Activated T-cell treated with anti-CD3 and anti-CD28 coated beads, Interleukin-2, amount 50 U/mL, for 24 hours (primary cell): Measurements from ENCODE around the gene TIE1.
A peak's percentile ranks its signal among the peaks of the same experiment; 100 is the strongest.

Source experiments
- DNase-seq: peaks from one replicate; pipeline ENCODE4 v3.0.0-alpha.2; 2020
- H3K27ac Mint-ChIP-seq: 2 replicates; pipeline ENCODE4 v1.8.0; 2020; ENCODE audit warnings: mild to moderate bottlenecking, mixed read lengths
- H3K27me3 Mint-ChIP-seq: 2 replicates; pipeline ENCODE4 v1.8.0; 2020; ENCODE audit warnings: mixed read lengths
- H3K36me3 Mint-ChIP-seq: 2 replicates; pipeline ENCODE4 v1.8.0; 2020; ENCODE audit warnings: low read depth, mixed read lengths
- H3K4me1 Mint-ChIP-seq: 2 replicates; pipeline ENCODE4 v1.8.0; 2020; ENCODE audit warnings: low read depth, mixed read lengths
- H3K4me3 Mint-ChIP-seq: 2 replicates; pipeline ENCODE4 v1.8.0; 2020; ENCODE audit warnings: mild to moderate bottlenecking, moderate library complexity, mixed read lengths
- H3K9me3 Mint-ChIP-seq: 2 replicates; pipeline ENCODE4 v1.8.0; 2020; ENCODE audit warnings: mixed read lengths

Gene TIE1

DNA sequence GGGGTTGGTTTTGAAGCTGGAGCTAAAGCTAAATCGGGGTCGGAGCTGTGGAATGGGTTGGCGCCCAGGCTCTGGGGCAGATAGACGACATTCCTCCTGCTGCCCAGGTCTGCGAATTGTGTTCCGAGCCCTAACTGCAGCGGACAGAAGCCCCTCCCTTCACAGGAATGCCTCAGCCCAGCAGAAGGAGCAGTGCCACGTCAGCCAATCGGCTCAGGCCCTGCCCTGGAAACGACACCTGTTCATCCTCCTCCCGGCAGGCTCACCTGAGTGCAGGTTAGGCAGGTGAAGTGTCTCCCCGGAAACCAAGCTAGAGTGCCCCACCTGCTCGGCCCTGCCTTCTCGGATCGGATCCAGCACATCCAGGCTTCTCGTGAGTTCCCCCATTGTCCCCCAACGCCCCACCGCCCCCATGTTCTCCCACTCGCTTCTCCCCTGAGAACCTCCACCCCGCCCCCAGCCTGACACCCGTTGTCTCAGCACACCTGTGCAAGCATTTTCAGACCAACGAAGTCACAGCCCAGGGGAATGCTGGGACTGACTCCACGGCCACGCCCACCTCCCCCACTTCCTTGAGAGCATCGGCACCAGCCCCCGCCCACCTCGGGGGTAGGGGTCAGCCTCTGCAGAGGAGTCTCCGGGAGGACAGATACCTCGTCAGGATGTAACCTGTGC lies 30.2 kb upstream of the TIE1 start:
- Mint-ChIP-seq H3K4me3 (peak overlapping the region; percentile 31), H3K4me1 (peaks cover 27% of the 10 kb centered on the region), H3K27me3 (peaks cover 37% of the 10 kb centered on the region), H3K36me3 (no peaks in the 10 kb centered on the region), H3K9me3 (peaks cover 5% of the 10 kb centered on the region), H3K27ac (no peak overlapping the region)
- peak; percentile 38 for DNase-seq

DNA sequence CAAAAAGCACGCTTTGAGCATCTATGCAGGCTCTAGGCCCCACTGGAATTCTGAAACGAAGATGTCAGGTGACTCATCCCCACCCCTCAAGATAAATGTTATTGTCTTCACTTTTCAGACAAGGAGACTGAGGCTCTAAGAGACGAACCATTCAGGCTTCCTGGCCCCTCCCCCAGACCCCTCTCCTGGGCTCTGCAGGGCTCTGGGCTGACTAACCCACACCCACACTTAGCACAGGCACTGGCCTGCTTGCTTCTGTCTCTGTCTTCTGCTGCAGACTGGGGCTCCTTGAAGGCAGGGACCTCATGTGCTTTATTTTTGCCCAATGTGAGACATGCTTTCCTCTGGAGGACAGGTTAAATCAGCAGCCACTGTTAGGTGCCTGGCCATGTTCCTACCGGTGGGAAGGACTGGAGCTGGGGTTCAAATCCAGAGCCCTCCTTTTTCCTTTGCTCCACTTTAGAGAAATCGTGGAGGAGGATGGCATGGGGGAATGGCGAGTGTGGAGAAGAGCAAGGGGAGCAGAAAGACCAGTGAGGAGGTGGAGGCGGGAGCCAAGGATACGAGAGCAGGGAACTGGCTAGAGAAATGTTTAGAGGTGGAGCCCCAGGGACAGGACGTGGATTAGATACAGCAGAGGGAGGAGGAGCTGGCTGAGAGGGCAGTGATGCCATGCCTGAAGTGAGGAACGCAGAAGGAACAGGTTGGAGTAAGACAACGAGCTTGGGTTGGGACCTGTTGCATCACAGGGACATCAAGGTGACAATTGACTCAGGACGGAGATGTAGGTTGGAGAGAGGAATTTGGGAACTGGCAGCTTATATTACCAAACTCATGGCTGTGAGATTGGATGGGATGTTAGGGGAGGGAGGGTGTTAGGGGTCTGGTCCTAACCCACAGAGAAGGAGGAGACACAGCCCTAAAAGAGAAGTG lies 29.3 kb upstream of the TIE1 start:
- peak overlapping the region; percentile 31 for H3K4me3 Mint-ChIP-seq

DNA sequence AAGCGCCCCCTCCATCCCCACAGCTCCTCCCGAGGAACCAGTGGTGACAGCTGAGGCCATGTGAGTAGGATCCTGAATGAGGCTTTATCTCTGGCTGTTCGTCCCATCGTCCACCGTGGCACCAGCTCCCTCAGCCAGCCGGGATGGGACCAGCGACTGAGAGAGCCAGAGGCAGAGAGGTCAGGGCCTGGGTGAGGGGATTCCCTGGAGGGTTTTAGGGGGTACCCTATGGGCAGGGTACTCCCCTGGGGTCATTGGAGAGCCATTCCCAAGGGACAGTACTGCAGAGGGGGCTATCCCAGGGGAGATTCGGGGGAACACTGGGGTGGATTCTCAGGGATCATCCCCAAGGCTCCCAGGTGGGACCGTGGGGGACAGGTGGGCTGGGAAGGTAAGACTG lies 28.6 kb upstream of the TIE1 start:
- H3K4me1 Mint-ChIP-seq = peaks cover 27% of the 10 kb centered on the region
- H3K36me3 Mint-ChIP-seq = no peaks in the 10 kb centered on the region
- peaks cover 5% of the 10 kb centered on the region for H3K9me3 Mint-ChIP-seq
- no peak overlapping the region for H3K4me3 Mint-ChIP-seq
- no peak overlapping the region for H3K27ac Mint-ChIP-seq
- no peak for DNase-seq
- peaks cover 34% of the 10 kb centered on the region for H3K27me3 Mint-ChIP-seq

More for the DNA sequence above, 29.3 kb upstream of the TIE1 start:
- no peaks in the 10 kb centered on the region for H3K36me3 Mint-ChIP-seq
- peaks cover 5% of the 10 kb centered on the region for H3K9me3 Mint-ChIP-seq
- peaks cover 37% of the 10 kb centered on the region for H3K27me3 Mint-ChIP-seq
- no peak overlapping the region for H3K27ac Mint-ChIP-seq
- H3K4me1 Mint-ChIP-seq = peaks cover 27% of the 10 kb centered on the region
- DNase-seq = no peak

GRCh38 chr1:43272576-43273571 lies 27.9 kb upstream of the TIE1 start:
- no peak for DNase-seq
- no peak overlapping the region for H3K27ac Mint-ChIP-seq
- peaks cover 31% of the 10 kb centered on the region for H3K27me3 Mint-ChIP-seq
- H3K36me3 Mint-ChIP-seq = no peaks in the 10 kb centered on the region
- H3K4me3 Mint-ChIP-seq = no peak overlapping the region
- H3K9me3 Mint-ChIP-seq = peaks cover 5% of the 10 kb centered on the region
- peaks cover 27% of the 10 kb centered on the region for H3K4me1 Mint-ChIP-seq

DNA sequence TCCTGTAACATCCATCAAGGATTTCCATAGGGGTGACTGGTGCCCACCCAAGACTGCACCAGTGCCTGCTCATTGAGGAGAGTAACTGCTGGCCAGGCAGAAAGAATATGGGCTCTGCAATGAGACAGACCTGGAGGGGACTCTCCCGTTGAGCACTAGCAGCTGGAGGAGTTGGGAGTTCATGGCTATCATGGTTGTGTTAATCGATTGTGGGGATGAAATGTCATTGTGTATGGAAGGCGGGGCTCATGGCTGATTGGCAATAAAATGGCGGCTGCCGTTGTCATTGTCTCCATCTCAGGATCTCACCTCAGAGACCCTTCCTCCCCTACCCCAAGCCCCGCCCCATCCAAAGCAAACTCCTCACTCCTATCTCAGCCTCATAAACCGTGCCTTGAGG lies 27.1 kb upstream of the TIE1 start:
- Mint-ChIP-seq H3K27ac (no peak overlapping the region), H3K9me3 (peaks cover 5% of the 10 kb centered on the region), H3K36me3 (no peaks in the 10 kb centered on the region), H3K4me3 (no peak overlapping the region), H3K27me3 (peaks cover 31% of the 10 kb centered on the region), H3K4me1 (peaks cover 27% of the 10 kb centered on the region)
- no peak for DNase-seq

- Mint-ChIP-seq H3K4me1 (peaks cover 27% of the 10 kb centered on the region), H3K36me3 (no peaks in the 10 kb centered on the region), H3K4me3 (no peak overlapping the region), H3K9me3 (peaks cover 5% of the 10 kb centered on the region), H3K27me3 (peaks cover 29% of the 10 kb centered on the region), H3K27ac (peak overlapping the region; percentile 78)
- DNase-seq = peak; percentile 56
Measured at GRCh38 chr1:43274125-43274803, 26.5 kb upstream of the TIE1 start.

GRCh38 chr1:43274804-43275180 lies 26.0 kb upstream of the TIE1 start:
- Mint-ChIP-seq H3K4me3 (no peak overlapping the region), H3K27me3 (peaks cover 24% of the 10 kb centered on the region), H3K36me3 (no peaks in the 10 kb centered on the region), H3K4me1 (peaks cover 27% of the 10 kb centered on the region), H3K9me3 (peaks cover 5% of the 10 kb centered on the region), H3K27ac (peak overlapping the region; percentile 78)
- DNase-seq = no peak

DNA sequence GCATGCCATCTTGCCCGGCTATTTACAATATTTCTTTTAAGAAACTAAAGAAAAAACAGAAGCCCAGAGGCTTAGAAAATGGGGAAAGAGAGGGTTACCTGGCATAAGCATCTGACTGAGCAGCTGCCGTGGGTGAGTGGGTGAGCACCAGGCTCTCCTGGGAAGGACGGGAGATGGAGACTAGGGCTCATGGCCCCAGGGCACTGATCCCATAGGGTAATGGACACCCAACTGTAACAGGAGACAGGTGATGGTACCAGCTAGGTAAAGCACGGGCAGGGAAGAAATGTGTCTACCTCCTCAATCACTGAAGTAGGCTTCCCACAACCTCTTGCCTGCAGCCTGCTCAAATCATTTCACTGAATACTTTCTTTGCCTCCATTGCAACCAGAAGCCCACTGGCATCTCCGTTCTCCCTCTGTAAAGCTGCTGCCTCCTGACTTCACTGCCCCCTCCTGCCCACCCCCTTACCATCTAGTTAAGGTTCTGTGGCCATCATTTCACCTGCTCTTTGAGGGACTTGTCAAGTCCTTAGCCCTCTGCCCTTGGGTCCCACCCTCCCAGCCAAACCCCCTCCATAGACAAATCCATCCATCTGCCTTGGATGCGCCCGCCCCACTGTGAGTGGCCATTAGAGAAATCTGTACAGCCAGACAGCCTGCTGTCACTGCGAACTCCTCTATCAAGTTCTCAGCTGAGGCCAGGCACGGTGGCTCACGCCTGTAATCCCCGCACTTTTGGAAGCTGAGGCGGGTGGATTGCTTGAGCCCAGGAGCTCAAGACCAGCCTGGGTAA lies 24.8 kb upstream of the TIE1 start:
- Mint-ChIP-seq H3K36me3 (no peaks in the 10 kb centered on the region), H3K27ac (no peak overlapping the region), H3K9me3 (peaks cover 5% of the 10 kb centered on the region), H3K4me3 (no peak overlapping the region), H3K4me1 (peaks cover 17% of the 10 kb centered on the region), H3K27me3 (peaks cover 14% of the 10 kb centered on the region)
- peak; percentile 15 for DNase-seq

- no peak overlapping the region for H3K27ac Mint-ChIP-seq
- H3K27me3 Mint-ChIP-seq = peaks cover 8% of the 10 kb centered on the region
- no peak overlapping the region for H3K4me3 Mint-ChIP-seq
- peaks cover 5% of the 10 kb centered on the region for H3K9me3 Mint-ChIP-seq
- peaks cover 12% of the 10 kb centered on the region for H3K4me1 Mint-ChIP-seq
- DNase-seq = peak; percentile 7
- H3K36me3 Mint-ChIP-seq = no peaks in the 10 kb centered on the region
Measured at GRCh38 chr1:43276673-43277072, 24.1 kb upstream of the TIE1 start.

GRCh38 chr1:43277116-43277876 lies 23.5 kb upstream of the TIE1 start:
- Mint-ChIP-seq H3K27me3 (peaks cover 2% of the 10 kb centered on the region), H3K27ac (no peak overlapping the region), H3K4me3 (no peak overlapping the region), H3K4me1 (peaks cover 12% of the 10 kb centered on the region), H3K36me3 (no peaks in the 10 kb centered on the region), H3K9me3 (peaks cover 5% of the 10 kb centered on the region)
- DNase-seq = no peak

- Mint-ChIP-seq H3K4me1 (peaks cover 10% of the 10 kb centered on the region), H3K9me3 (peaks cover 5% of the 10 kb centered on the region), H3K27ac (no peak overlapping the region), H3K36me3 (no peaks in the 10 kb centered on the region), H3K4me3 (no peak overlapping the region), H3K27me3 (peaks cover 2% of the 10 kb centered on the region)
- DNase-seq = no peak
Measured at GRCh38 chr1:43279161-43279560, 21.6 kb upstream of the TIE1 start.

DNA sequence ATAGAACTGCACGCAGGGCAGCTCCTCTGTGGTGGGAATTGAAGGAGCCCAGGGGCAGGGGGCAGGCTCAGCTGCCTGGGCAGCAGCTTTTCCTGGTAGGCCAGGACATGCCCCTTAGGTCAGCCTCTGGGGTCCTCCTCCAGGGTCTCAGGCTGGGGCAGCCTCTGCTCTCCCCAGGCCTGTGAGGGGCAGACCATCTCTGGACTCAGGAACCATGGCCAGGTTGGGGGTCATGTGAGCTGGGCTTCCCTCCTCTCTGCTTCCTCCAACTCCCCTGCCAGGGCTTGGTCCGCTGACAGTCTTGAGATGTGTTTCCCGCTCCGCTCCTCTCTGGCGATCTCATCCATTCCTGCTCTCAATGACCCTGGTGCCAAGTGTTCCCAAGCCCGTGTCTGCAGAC lies 21.1 kb upstream of the TIE1 start:
- peaks cover 2% of the 10 kb centered on the region for H3K9me3 Mint-ChIP-seq
- DNase-seq = no peak
- no peaks in the 10 kb centered on the region for H3K36me3 Mint-ChIP-seq
- no peak overlapping the region for H3K4me3 Mint-ChIP-seq
- peaks cover 5% of the 10 kb centered on the region for H3K4me1 Mint-ChIP-seq
- H3K27ac Mint-ChIP-seq = no peak overlapping the region
- H3K27me3 Mint-ChIP-seq = peaks cover 2% of the 10 kb centered on the region

DNA sequence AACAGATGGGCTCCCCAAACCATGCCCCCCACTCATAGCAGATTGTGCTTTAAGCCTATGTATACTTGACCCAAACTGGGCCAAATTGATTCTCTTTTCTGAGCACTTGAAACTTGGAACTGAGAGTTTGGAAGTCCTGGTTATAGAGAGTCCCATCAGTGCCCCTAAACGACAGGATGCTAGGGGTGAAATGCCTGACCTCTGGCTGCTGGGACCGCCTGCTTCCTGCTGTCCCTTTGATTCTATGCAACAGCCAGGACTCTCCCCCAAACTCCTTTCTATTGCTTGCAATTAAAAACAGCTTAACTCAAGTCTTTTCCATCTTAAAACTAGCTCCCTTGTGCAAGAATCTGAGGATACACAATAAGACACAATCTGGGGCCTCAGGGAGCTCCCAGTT lies 20.1 kb upstream of the TIE1 start:
- H3K27ac Mint-ChIP-seq = no peak overlapping the region
- H3K27me3 Mint-ChIP-seq = peaks cover 2% of the 10 kb centered on the region

More for the DNA sequence above, 20.1 kb upstream of the TIE1 start:
- DNase-seq = no peak
- Mint-ChIP-seq H3K36me3 (no peaks in the 10 kb centered on the region), H3K4me1 (no peaks in the 10 kb centered on the region), H3K9me3 (no peaks in the 10 kb centered on the region), H3K4me3 (no peak overlapping the region)
